Measurements from ENCODE around the gene BPIFA2. TPM values are rescaled to one million over a fixed set of nuclear protein-coding genes. Genes with fewer than 3 reads are reported as not detected.

BPIFA2 gene
- polyA plus RNA-seq, 2 of the 4 experiments (the other 2 are of a cell fraction): 0.16 TPM; not detected in 1

- Histone ChIP-seq H3K27ac (no peak overlapping the region), H3K4me1 (peaks cover 13% of the 10 kb centered on the region; the same call in 2 of the 3 replicates), H3K4me2 (no peak overlapping the region), H3K9me3 (peaks cover 2% of the 10 kb centered on the region; the same call in 1 of the 3 replicates), H3K4me3 (no peak overlapping the region)
- ChIA-PET CTCF (interaction anchor here (2.2 kb wide), 1 partner anchor 28 kb away, joined by 7 read pairs; no protein-coding TSS in a partner anchor), POLR2A (no interaction called here)
- TF ChIP-seq TFCP2L1 (CRISPR knock-in tag; IDR thresholded peaks at IDR 0.05) (no peak), RNF2 (IDR thresholded peaks at IDR 0.05; ENCODE audit: borderline replicate concordance, low read depth) (no peak)
- FAIRE-seq (no peak), ATAC-seq (no peak), DNase-seq (ENCODE audit: low read depth in 1 of 2, low spot score in 1 of 2) (no peak)
- WGBS (ENCODE audit: missing lambda C conversion rate): 39% methylated on average over 5 of the region's 6 CpGs
These were observed 43.0 kb upstream of the BPIFA2 start for GRCh38 chr20:33124994-33125393.

GRCh38 chr20:33125983-33126382 lies 42.0 kb upstream of the BPIFA2 start:
- ATAC-seq: no peak
- WGBS (ENCODE audit: missing lambda C conversion rate): 60% methylated on average over 6 of the region's 6 CpGs

More at GRCh38 chr20:33125983-33126382, 42.0 kb upstream of the BPIFA2 start:
- H3K4me1 ChIP-seq: peaks cover 13% of the 10 kb centered on the region; the same call in 2 of the 3 replicates
- DNase-seq (ENCODE audit: low read depth in 1 of 2, low spot score in 1 of 2) (no peak), FAIRE-seq (no peak)
- H3K27ac ChIP-seq: no peak overlapping the region
- CTCF ChIA-PET: interaction anchor here (1.1 to 1.9 kb wide), 3 partner anchors 31 to 86 kb away, joined by 3 to 4 read pairs (median 4); no protein-coding TSS in a partner anchor
- POLR2A ChIA-PET: no interaction called here
- TF ChIP-seq ZSCAN20 (CRISPR knock-in tag; IDR thresholded peaks at IDR 0.05) (no peak), NFE2L2 (conservative IDR thresholded peaks at IDR 0.05; ENCODE audit: low read length) (no peak), NR3C1 (IDR thresholded peaks at IDR 0.05) (no peak), MAFK (IDR thresholded peaks at IDR 0.05; ENCODE audit: partially characterized antibody) (no peak), HDAC2 (IDR thresholded peaks at IDR 0.05) (no peak), HOXA7 (CRISPR knock-in tag; IDR thresholded peaks at IDR 0.05) (no peak), FOXS1 (CRISPR knock-in tag; IDR thresholded peaks at IDR 0.05) (no peak), KDM5A (IDR thresholded peaks at IDR 0.05) (no peak), REST (IDR thresholded peaks at IDR 0.05) (no peak), ZFP36 (IDR thresholded peaks at IDR 0.05; ENCODE audit: borderline replicate concordance, partially characterized antibody) (no peak), HES2 (IDR thresholded peaks at IDR 0.05) (no peak), ELK1 (IDR thresholded peaks at IDR 0.05; ENCODE audit: low read depth, low read length) (no peak), MAX (IDR thresholded peaks at IDR 0.05) (no peak), JUN (IDR thresholded peaks at IDR 0.05) (no peak), MAZ (IDR thresholded peaks at IDR 0.05; ENCODE audit: borderline replicate concordance, low read depth, low read length) (no peak), KDM1A (IDR thresholded peaks at IDR 0.05; ENCODE audit: low read depth) (no peak), SMC3 (IDR thresholded peaks at IDR 0.05) (no peak), EP300 (IDR thresholded peaks at IDR 0.05) (no peak)
- H3K4me2 ChIP-seq: no peak overlapping the region
- H3K9me3 ChIP-seq: no peaks in the 10 kb centered on the region
- no peak overlapping the region for H3K4me3 ChIP-seq

Measured in A549 (cell line).